ENCODE results near the gene HTR4.
A peak's percentile ranks its signal among the peaks of the same experiment; 100 is the strongest.
"Not testable (repeated sequence)": the region's sequence is repeated elsewhere in the genome, so short reads cannot be mapped to it uniquely, and the experiment has no call there.

Gene HTR4

DNA sequence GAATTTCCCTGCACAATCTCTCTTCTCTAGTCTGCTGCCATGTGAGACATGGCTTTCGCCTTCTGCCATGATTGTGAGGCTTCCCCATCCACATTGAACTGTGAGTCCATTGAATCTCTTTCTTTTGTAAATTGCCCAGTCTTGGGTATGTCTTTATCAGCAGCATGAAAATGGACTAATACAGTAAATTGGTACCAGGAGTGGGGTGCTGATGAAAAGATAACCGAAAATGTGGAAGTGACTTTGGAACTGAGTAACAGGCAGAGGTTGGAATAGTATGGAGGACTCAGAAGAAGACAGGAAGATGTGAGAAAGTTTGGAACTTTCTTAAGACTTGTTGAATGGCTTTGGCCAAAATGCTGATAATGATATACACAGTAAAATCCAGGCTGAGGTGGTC, 124.9 kb downstream of the HTR4 start:
- not testable (repeated sequence) for DNase-seq

DNA sequence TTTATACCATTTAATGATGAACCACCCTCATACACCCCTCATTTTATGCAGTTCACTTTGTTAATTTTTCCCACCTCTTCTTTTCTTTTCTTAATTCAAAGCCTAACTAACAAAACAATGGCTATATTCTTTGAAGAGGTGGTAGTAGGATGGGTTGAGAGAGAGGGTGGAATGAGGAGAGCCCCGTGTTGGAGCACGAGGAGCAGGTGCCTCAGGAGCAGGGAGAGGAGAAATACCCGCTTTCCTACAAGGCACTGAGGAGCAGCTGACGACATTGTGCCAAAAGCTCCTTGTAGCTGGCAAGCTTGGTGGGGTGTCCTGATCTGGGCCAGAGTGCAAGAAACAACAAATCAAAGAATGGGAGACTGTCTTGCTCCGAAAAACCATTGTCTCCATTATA, 129.6 kb downstream of the HTR4 start:
- DNase-seq: no peak

DNA sequence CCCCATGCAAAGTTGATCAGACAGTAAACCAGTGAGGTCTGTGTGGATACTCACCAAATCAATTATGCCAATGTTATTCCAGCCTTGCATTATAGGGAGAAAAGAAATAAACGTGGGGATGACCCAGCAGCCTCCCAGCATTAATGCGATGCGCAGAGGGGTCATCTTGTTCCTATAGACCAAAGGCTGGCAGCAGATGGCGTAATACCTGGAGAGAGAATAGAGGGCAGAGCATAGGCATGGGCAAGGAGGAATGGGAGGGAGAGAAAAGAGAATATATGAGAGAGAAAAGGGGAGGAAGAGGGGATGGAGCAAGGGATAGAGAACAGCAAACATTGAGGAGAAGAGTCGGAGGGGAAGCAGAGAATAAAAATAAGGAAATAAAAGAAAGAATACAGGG, 131.2 kb downstream of the HTR4 start:
- peak in 1 of 2 experiments; percentile 11 for DNase-seq

DNA sequence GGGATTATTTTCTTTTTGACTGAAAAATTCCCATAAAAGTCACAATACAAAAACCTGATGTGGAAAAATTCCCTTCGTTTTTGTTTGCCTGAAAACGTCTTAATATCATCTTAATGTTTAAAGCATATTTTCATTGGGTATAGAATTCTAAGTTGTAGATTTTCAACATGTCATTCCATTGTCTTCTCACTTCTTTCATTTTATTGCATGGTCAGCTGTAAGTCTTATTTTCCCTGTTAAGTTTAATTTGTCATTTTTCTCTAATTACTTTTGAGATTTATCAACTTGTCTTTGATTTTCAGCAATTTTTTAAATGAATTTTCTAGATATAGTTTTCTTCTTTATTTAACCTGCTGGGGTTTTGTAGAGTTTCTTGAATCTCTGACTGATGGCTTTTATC, 138.9 kb downstream of the HTR4 start:
- DNase-seq: no peak

DNA sequence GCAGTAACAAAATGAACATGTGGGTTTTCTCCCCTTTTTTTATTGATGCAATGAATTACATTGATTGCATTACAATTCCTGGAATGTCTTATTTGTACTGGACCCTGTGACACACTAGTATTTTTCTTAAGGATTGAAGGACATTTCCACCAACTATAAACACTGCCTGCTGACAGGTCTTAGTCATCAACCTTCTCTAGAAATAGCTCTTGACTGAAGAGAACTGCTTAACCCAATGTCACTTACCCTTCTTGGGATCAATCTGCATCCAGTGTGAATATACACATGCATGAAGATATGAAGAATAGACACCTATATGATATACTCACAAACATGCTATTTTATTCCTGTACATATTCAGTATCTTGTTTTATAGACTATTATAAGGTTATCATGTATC, 140.0 kb downstream of the HTR4 start:
- no peak for DNase-seq

DNA sequence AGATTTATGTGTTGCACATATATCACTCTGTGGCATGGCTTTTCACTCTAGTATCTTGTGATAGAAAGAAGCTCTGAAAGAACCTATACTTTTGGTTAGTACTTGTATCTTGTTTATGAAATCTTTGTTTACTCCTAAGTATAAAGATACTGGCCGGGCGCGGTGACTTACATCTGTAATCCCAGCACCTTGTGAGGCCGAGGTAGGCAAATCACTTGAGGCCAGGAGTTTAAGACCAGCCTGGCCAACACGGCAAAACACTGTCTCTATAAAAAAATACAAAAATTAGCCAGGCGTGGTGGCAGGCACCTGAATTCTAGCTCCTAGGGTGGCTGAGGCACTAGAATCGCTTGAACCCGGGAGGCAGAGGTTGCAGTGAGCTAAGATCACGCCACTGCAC, 141.8 kb downstream of the HTR4 start:
- no peak for DNase-seq

DNA sequence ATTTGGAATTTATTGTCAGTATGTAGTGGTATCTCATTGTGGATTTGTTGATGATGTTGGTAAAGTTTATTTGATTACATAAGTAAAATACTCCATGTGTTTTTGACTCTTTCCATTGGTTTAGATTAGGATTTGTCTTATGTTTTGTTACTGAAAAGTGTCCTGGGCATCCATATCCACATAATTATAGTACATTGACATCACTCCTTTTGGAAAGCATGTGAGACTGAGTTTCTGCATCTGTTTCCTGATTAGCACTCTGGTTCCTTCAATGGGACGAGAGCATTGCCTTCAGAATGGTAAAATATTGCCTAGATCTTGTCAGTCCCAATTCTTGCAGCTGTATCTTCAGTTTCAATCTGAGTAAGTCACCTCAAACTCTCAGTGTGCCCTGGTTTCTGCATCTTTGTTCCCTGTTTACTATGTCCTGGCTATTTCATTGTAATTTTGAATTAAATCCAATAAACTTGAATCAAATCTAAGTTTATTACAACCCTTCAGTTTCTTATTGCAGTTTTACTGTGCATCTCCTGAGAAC, 142.4 kb downstream of the HTR4 start:
- no peak for DNase-seq

DNA sequence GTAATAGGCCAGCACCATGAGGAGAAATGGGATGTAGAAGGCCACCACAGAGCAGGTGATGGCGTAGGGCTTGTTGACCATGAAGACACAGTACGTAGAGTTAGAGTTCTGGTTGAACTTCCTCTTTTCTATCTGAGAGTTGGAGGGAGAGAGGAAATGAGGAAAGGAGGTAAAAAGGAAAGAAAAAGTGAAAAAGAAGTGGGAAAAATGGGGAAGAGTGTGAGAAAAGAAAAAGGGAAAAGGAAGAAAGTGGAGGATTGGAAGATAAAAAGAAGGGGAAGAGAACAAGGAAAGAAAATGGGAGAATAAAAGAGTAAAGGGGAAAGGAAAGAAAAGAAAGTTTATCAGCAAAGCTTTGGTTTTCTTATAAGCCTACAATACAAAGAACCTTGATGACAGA, 144.4 kb downstream of the HTR4 start:
- no peak for DNase-seq

DNA sequence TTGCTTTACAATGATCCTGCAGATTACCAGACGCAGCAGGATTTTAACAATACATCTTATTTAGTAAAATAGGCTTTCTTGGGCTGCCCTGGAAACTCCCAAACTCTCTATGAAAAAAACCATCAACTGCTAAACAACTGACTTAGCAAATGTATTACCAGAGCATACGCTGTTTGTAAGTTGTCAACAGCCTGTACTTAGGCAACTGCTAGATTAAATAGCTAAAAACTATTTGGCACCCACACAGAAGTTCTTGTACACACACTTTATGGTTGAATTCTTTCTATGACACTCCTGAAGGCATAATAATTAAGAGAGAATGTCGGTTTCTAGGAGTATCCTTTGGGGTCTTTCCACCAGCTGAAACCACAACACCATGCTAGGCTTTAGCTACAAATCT, 146.7 kb downstream of the HTR4 start:
- DNase-seq: no peak

DNA sequence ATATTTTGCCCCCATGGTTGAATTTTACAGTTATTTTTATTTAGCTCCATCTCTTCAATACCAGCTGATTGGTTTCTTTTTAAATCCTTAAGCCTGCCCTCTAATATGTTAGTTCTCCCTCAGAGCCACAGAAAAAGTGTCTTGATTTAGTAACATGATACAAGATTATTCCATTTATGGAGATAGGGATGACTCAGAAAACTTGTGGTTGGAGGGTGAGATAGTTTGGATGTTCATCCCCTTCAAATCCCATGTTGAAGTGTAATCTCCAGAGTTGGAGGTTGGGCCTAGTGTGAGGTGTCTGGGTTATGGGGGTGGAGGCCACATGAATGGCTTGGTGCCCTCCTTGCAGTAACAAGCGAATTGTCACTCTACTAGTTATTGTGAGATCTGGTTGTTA, 154.9 kb downstream of the HTR4 start:
- no peak for DNase-seq

DNA sequence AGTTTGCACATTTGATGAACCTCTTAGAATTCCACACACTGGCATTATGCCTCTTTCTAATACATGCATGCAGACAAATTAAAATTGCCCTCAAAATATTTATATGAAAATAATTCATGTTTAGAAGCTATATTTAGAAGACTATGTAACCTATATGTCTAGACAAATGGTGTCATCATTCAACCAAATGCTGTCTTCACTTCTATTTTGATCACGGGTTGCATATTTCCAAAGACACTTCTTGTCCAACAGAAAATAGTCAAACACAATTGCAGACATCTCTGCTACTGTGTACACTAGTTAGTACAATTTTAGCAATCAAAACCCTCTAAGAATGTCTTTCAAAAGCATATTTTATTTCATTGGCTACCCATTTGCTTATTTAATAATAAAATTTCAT, 156.6 kb downstream of the HTR4 start:
- no peak for DNase-seq

DNA sequence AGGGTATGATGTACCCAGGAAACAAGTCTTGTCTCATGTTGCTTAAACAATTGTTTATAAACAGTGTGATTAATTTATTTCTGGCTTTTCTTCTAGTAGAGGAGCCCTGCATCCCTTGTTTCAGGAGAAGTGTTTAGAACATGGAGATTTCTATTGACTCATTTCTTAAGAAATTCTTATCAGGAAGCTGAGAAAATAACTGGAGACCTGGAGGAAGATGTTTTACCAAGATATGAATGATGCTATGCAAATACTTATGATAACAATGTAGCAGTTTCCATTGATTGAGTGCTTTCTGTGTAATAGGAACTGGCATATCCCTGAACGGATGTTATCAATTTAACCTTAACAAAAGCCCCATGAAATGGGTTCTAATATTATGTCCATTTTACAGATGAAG, 162.0 kb downstream of the HTR4 start:
- no peak for DNase-seq

DNA sequence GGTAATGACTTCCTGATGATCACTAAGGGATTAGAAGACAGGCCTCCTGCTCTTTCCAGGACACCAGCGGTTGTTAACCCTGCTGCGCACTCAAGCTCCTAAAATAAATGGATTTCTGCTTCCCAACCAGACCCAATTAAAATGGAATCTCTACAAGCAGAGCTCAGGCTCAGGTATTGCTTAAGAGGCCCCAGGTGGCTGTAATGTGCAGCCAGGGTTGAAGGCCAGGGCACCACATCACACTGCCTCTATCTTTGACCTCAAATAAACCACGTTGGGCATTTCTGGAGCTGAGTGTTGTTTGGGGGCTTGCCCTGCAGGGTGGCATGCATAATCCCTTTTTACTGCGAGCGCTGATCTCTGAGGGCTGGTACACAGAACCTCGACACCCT, 162.5 kb downstream of the HTR4 start:
- no peak for DNase-seq

DNA sequence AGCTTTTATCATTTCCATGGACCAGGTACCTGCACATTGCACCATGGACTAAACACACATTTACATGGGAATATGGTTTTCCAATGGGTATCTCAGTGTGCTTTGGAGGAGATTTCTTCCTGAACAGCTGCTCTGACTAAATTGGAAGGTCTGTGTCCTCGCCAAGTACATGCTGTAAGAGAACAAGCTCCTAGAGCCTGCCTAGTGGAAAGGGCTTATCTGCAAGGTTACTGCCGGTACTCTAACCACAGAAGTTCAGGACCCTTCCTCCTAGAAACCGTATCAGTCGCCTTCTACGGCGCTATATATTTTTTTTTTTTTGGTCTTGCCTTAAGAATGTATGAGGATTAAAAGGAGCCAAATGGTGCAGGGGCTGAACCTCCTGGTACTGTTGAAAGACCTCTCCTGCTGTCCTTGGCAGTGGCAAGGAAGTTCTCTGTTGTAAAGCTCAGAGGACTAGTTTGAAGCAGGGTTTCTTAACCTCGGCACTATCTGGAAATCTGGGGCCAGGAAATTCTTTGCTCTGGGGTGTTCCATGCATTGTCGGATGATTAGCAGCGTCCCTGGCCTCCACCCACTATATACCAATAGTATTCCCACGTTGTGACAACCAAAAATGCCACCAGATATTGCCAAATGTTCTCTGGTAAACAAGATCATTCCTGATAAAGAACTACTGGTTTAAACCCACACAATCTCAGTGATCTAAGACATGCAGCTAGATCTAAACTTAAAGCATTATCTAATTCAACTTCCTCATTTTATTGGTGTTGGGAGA, 163.1 kb downstream of the HTR4 start:
- DNase-seq: no peak

DNA sequence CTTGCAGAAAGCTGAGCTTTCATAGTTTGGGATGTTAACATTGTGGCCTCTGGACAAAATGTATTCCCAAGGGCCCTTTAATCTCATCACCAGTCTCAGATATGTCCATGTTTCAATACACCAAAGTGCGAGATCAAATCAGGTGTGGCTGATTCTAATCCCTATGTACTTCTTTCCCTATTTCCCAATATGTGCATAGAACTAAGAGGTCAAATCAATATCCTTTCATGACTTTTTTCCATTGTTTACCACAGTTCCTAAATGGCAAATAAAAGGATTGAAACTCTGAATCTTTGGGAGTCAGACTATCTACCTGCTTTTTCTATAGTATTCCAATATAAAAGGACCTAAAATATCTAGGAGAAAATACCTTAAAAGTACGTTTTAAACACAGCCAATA, 165.6 kb downstream of the HTR4 start:
- no peak for DNase-seq

DNA sequence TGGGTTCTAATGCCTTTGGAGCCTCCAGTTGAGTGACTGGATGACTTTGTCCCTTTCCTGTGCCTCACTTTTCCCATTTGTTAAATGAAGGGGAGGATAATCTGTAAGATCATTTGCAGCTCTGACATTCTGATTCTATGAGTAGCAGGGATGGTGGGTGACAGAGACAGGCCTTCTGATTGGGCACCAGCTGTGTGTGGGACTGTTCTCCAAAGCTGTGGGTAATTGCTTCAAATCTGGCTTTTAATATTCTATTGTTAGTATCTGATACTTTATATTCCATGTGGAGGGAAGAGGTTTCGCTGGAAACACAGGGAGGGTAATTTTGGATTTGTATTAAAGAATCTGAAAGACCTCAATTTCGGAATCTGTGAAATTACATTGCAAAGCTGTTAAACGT, 167.9 kb downstream of the HTR4 start:
- DNase-seq: no peak

DNA sequence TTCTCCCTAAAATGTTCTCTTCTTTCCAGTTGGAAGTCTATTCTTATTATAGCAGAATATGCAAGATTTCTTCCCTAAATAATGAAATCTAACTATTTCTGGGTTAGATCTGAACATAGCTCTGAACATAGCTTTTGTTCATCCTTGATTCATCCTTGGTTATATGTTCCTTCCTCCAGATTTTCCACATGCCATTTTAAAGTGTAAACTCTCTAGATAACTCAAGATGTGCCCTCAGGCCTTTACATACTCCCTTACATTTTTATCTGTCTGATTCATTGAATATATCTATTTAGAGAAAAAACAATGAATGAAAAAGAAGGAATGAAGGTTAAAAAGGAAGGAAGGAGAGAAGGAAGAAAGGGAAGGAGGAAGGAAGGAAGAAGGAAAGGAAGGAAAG, 169.7 kb downstream of the HTR4 start:
- DNase-seq: no peak

DNA sequence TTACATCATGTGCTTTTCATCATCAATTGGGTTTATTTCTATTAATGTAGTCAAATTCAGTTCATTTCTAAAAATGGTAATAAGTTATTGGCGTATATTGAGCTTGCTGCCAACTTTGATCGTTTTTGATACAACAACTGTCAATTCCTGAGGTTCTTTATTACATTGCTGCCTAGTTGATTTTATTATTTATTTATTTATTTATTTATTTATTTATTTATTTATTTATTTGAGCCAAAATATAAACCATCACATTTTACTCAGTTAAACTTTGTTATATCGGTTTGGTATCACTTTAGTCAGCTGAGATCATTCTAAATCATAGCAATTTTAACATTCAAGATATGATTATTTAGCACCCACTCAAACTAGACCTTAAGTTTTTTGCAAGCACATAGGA, 170.6 kb downstream of the HTR4 start:
- no peak for DNase-seq

DNA sequence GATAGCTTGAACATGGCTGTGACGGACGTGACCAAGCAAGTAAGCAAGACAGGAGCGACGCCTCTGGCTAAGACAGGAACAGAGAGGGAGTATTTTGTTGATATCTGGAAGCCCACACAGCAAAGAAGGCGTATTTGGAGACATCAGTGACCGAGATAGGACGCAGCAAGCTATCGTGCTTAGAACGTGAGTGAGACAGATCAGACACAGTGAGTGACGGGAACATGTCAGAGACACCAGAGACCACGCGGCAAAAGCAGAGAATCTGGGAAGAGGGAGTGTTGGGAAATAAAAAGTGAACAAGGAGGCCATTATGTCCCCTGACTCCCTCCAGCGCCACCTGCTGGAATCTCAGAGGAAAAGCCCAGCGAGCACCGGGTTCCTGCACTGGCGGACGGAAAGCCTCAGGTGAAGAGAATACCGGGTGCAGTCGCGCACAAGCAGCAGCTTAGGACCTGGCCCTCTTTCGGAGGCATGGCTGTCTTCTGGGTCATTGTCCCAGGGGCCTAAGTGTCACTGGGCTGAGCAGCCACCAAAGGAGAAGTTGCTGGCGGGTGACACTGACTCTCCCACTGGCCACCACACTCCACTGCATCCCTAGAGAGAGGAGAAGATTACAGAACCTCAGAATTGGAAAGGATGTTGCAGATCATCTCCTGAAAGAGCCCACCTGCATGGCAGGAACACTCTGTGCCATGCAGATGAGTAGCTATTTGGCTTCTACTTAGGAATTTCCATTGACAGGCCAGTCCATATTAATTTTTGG, 171.4 kb downstream of the HTR4 start:
- DNase-seq: peak in 1 of 2 experiments; percentile 41

DNA sequence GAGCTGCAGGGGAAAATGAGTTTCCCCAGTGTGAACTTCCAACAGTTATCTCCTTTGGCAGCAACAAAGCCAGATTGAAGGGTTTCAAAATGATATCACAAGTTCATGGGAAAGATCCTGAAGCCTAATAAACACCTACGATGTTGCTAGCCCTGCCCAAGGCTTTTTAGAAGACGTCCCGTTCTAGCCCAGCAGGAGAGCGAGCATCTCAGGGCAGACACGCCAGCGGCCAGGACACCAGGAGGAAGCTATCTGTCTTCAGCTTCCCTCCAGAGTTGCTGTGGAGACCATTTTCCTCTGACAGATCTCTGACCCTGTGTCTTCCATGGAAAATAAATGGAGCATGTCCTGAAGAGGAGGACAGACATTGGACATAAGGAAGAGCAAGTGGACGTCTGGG, 172.1 kb downstream of the HTR4 start:
- DNase-seq: no peak

DNA sequence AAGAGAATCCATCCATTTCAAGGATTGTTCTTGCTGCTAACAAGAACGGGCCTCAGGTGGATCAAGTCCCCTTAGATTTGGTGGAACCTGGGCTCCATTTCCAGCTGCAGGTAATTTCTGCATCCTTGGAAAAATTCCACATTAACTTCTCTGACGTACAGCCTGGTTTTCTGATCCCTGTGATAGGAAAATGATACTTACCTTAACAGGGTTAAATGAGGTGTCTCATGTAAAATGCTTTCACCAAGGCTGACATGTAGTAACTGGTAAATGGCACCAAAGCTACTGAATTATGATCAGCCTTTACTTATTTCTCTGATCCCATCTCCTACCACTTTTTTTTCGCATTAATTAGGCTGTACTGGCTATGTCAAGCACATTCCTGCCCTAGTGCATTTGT, 176.9 kb downstream of the HTR4 start:
- DNase-seq: no peak

DNA sequence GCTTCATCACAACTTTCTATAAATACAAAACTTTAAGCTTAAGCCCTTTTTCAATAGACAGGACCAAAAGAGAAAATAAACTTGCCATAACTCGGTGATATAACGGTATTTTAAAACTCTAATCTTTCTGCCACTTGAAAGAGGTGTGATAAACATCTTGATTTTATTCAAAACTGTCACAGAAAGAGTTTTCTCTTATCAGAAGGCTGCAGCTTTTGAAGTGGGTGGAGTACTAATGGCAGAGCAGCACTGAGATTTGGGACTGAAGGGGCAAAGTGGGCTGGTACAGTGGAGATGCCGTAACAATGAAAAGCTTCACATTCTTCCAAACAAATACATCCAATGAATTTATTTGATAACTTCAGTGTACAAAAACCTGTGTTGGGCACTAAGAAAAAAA, 178.0 kb downstream of the HTR4 start:
- no peak for DNase-seq

DNA sequence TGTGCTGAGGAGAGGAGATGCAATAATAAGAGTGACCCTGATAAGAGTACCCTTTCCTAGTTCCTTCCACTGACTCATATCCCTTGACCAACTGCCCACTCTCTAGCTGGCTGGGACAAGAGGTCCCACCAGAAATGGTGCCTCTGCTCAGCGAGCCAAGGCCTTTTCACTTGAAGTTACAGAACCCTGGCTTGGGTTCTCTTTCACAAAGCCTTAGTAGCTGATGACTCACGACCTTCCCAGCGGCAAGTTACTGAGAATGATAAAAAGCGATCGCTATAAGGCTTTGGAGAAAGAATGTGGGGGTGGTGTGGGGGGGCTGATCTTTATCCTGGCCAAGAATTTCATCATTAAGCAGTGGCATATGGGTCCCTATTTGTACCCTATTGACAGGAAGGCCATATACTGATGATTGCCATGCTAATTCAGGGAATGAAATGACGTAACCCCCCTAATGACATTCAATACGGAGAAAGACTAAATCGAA, 180.3 kb downstream of the HTR4 start:
- no peak for DNase-seq

DNA sequence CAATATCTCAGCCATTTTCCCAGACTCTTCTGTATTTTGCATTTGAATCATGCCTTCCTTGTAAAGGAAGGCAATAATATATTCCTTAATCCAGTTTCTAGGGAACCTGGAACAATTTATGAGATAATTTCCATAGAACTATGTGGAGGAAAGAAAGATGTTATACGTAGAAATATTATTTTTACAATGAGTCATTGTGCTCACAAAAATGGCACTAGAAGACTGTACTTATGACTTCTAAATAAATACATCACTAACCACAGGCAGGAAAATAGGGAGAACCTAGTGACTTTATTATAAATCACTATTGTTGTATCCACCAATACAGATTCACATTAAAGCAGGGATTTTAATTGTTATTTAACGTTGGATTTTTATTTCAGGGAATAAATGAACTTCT, 182.9 kb downstream of the HTR4 start:
- DNase-seq: no peak

All from SHP77 (cell line).